Endothelial cell of umbilical vein (primary cell): Measurements from ENCODE around the gene PHOX2A. TPM values are rescaled to one million over a fixed set of nuclear protein-coding genes. Genes with fewer than 3 reads are reported as not detected.
"Not testable (repeated sequence)": the region's sequence is repeated elsewhere in the genome, so short reads cannot be mapped to it uniquely, and the experiment has no call there.

Source experiments
- BruUV-seq: library from RNA; stranded (reverse); fragments of 400-500 nt; replicated peaks from 2 replicates; lab custom pipeline; 2021; lab: Mats Ljungman, UMichigan
- CTCF ChIA-PET: fragments of 300-600, 350-600 bp; sonication (Branson Sonifier 250); formaldehyde crosslinking; loops from one replicate; lab custom pipeline; 2021; ENCODE audit warnings: antibody characterized with exemption, inconsistent platforms; lab: Charles Lee
- POLR2A ChIA-PET: fragments of 300-600, 350-600 bp; sonication (Branson Sonifier 250); formaldehyde crosslinking; loops from one replicate; lab custom pipeline; 2021; ENCODE audit warnings: antibody characterized with exemption, inconsistent platforms; lab: Charles Lee
- DNase-seq: peaks from one replicate; pipeline ENCODE4 v3.0.0-alpha.2; 2011; ENCODE audit warnings: low read depth, low spot score
- FAIRE-seq: peaks from 2 replicates; lab custom pipeline; 2011; peaks lifted over from hg19 to GRCh38; lab: Jason Lieb, UNC
- H2AFZ ChIP-seq: 2 replicates; pipeline ENCODE4 v1.6.0; 2012; ENCODE audit warnings: low read depth, low read length, control low read depth, inconsistent platforms
- H3K27ac ChIP-seq: 2 replicates; pipeline ENCODE4 v1.5.1; 2011; ENCODE audit warnings: low read depth, mild to moderate bottlenecking, control low read depth, low read length, moderate library complexity; ENCODE audit not compliant: insufficient read depth
- H3K27me3 ChIP-seq, 2 experiments: 2 replicates each; pipeline versions ENCODE4 v1.6.0 to v1.6.1; 2011; ENCODE audit warnings: low read length in 2 of 2, mixed read lengths in 1 of 2; ENCODE audit not compliant: control insufficient read depth in 2 of 2, insufficient read depth in 2 of 2
- H3K36me3 ChIP-seq, 2 experiments: 2 replicates in 1 of 2; 3 replicates in 1 of 2; pipeline ENCODE4 v1.5.1; 2011; ENCODE audit warnings: low read length in 2 of 2, mild to moderate bottlenecking in 1 of 2, moderate library complexity in 1 of 2; ENCODE audit not compliant: control insufficient read depth in 2 of 2, insufficient read depth in 2 of 2; ENCODE audit errors: extremely low read depth in 1 of 2
- H3K4me1 ChIP-seq: 3 replicates; pipeline ENCODE4 v1.5.1; 2011; ENCODE audit warnings: mild to moderate bottlenecking, low read length; ENCODE audit not compliant: control insufficient read depth, insufficient read depth; ENCODE audit errors: extremely low read depth
- H3K4me2 ChIP-seq: 2 replicates; pipeline ENCODE4 v1.6.1; 2011; ENCODE audit warnings: low read length, control low read depth, mixed read lengths; ENCODE audit not compliant: insufficient read depth
- H3K4me3 ChIP-seq, 3 experiments: fragments of 200-600 bp in 1 of 3; sonication (generic), shearing (Covaris generic) in 1 of 3; replicated peaks in 1 of 3; 2 replicates each; pipeline ENCODE4 v1.5.1; 2011 to 2016; ENCODE audit warnings: control low read depth in 3 of 3, low read length in 3 of 3, mild to moderate bottlenecking in 2 of 3, inconsistent platforms in 1 of 3, low read depth in 1 of 3, moderate library complexity in 1 of 3; ENCODE audit not compliant: insufficient read depth in 1 of 3
- H3K79me2 ChIP-seq: 2 replicates; pipeline ENCODE4 v1.6.0; 2012; ENCODE audit warnings: low read length, inconsistent platforms; ENCODE audit not compliant: control insufficient read depth, insufficient read depth
- H3K9ac ChIP-seq: replicated peaks from 2 replicates; pipeline ENCODE3; 2011; ENCODE audit warnings: low read length, control low read depth; ENCODE audit not compliant: insufficient read depth; ENCODE audit errors: extremely low read depth
- H3K9me1 ChIP-seq: replicated peaks from 3 replicates; pipeline ENCODE4 v1.6.0; 2011; ENCODE audit warnings: mild to moderate bottlenecking, low read length; ENCODE audit not compliant: control insufficient read depth, insufficient read depth; ENCODE audit errors: extremely low read depth
- H3K9me3 ChIP-seq: replicated peaks from 2 replicates; pipeline ENCODE4 v1.5.1; 2012; ENCODE audit warnings: low read length, inconsistent platforms; ENCODE audit not compliant: control insufficient read depth, insufficient read depth
- H4K20me1 ChIP-seq: replicated peaks from 2 replicates; pipeline ENCODE3; 2011; ENCODE audit warnings: mild to moderate bottlenecking, low read length; ENCODE audit not compliant: control insufficient read depth, insufficient read depth; ENCODE audit errors: extremely low read depth
- CTCF ChIP-seq, 2 donors: IDR thresholded peaks; 1 replicate in 1 of 2; 2 replicates in 1 of 2; pipeline ENCODE4 v1.5.1; 2011; ENCODE audit warnings: low read length in 2 of 2, mild to moderate bottlenecking in 2 of 2, moderate library complexity in 2 of 2, control low read depth in 1 of 2, inconsistent platforms in 1 of 2, low read depth in 1 of 2; ENCODE audit not compliant: insufficient read depth in 1 of 2; ENCODE audit errors: extremely low read depth in 1 of 2
- EZH2 ChIP-seq: IDR thresholded peaks from 2 replicates; pipeline ENCODE4 v1.6.1; 2012; ENCODE audit warnings: borderline replicate concordance, low read depth, mild to moderate bottlenecking, moderate library complexity, low read length, inconsistent platforms; ENCODE audit not compliant: severe bottlenecking
- FOS ChIP-seq: IDR thresholded peaks from 2 replicates; pipeline ENCODE4 v1.6.1; 2011; ENCODE audit warnings: mild to moderate bottlenecking, low read length, moderate library complexity, borderline replicate concordance; ENCODE audit not compliant: insufficient read depth
- GATA2 ChIP-seq: IDR thresholded peaks from 2 replicates; pipeline ENCODE4 v1.7.0; 2011; ENCODE audit warnings: low read depth, mild to moderate bottlenecking, moderate library complexity, mixed read lengths, low read length; ENCODE audit not compliant: insufficient read length, insufficient read depth
- JUN ChIP-seq: IDR thresholded peaks from 2 replicates; pipeline ENCODE4 v1.6.1; 2011; ENCODE audit warnings: borderline replicate concordance, low read depth; ENCODE audit not compliant: insufficient read length, insufficient read depth
- MYC ChIP-seq: IDR thresholded peaks from one replicate; pipeline ENCODE4 v1.6.1; 2011; ENCODE audit warnings: mild to moderate bottlenecking, low read depth, low read length
- POLR2A ChIP-seq: IDR thresholded peaks from 2 replicates; pipeline ENCODE4 v1.6.1; 2012; ENCODE audit warnings: low read depth, mild to moderate bottlenecking, control low read depth, low read length
- POLR2AphosphoS5 ChIP-seq: IDR thresholded peaks from 2 replicates; pipeline ENCODE4 v1.6.1; 2012; ENCODE audit warnings: low read depth, mild to moderate bottlenecking, control low read depth, low read length, moderate library complexity; ENCODE audit not compliant: insufficient read depth
- dilution Hi-C: fragments of 300-500 bp; cut with MboI; formaldehyde crosslinking; loops from one replicate; pipeline ENCODE4 v1.15.0; 2019; ENCODE audit warnings: low sequenced_read_pairs; ENCODE audit not compliant: extremely low pct_ligation_motif_present
- intact Hi-C: fragments of 100-400 bp; cut with micrococcal nuclease; formaldehyde crosslinking; loops from one replicate; pipeline ENCODE4 v1.10.0; 2022
- polyA plus RNA-seq, 4 experiments: library from polyadenylated mRNA; depleted of rRNA in 3 of 4; stranded (reverse) in 3 of 4; unstranded in 1 of 4; fragments of >200 nt; gene quantifications; 2 replicates each; pipeline versions ENCODE4 v1.2.1 to v1.2.3, GENCODE V29; 2011 to 2012; ENCODE audit warnings: missing spikeins in 1 of 4
- total RNA-seq: library from RNA; stranded (reverse); gene quantifications from 2 replicates; pipeline ENCODE4 v1.2.3, GENCODE V29; 2021
- TF ChIP-seq, protein P1 (sequence below): IDR thresholded peaks from 2 replicates; pipeline ENCODE4 v1.6.1; 2011; ENCODE audit not compliant: insufficient read depth, insufficient read length

The PHOX2A gene
- total and polyA plus RNA-seq, 2 donors (not counting 3 experiments of a cell fraction or from before 2014, with no cell fraction given) = not detected

GRCh38 chr11:72202571-72202970, 41.4 kb downstream of the PHOX2A start:
- Histone ChIP-seq H3K79me2 (no peaks in the 10 kb centered on the region), H4K20me1 (no peaks in the 10 kb centered on the region), H3K9me1 (no peaks in the 10 kb centered on the region), H3K4me1 (peaks cover 7% of the 10 kb centered on the region), H3K27ac (no peak overlapping the region), H2AFZ (no peak overlapping the region), H3K4me2 (no peak overlapping the region), H3K9me3 (no peaks in the 10 kb centered on the region), H3K4me3 (no peak overlapping the region), H3K9ac (no peak overlapping the region), H3K27me3 (no peaks in the 10 kb centered on the region), H3K36me3 (no peaks in the 10 kb centered on the region)
- CTCF ChIA-PET = no interaction called here
- TF ChIP-seq POLR2A (no peak), POLR2AphosphoS5 (no peak), CTCF (IDR thresholded peaks at IDR 0.05; ENCODE audit: extremely low read depth in 1 of 2, insufficient read depth in 1 of 2, low read depth in 1 of 2, low read length in 2 of 2) (no peak), FOS (no peak), MYC (no peak), GATA2 (no peak), JUN (no peak), EZH2 (no peak)
- TF ChIP-seq, protein P1, sequence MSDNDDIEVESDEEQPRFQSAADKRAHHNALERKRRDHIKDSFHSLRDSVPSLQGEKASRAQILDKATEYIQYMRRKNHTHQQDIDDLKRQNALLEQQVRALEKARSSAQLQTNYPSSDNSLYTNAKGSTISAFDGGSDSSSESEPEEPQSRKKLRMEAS = no peak
- POLR2A ChIA-PET = no interaction called here
- FAIRE-seq = no peak
- intact Hi-C loops (no loop called here), dilution Hi-C loops (no loop called here)
- DNase-seq = no peak
- BruUV-seq = no TSS peak

- H3K79me2 ChIP-seq, H3K4me2 ChIP-seq, H3K27me3 ChIP-seq, CTCF ChIA-PET, DNase-seq, H3K36me3 ChIP-seq, POLR2A ChIA-PET, H2AFZ ChIP-seq, H4K20me1 ChIP-seq, H3K4me3 ChIP-seq, H3K9ac ChIP-seq, BruUV-seq, H3K9me1 ChIP-seq, dilution Hi-C loops, H3K9me3 ChIP-seq, H3K27ac ChIP-seq, intact Hi-C loops, FAIRE-seq, H3K4me1 ChIP-seq: not testable (repeated sequence)
Observed at GRCh38 chr11:72201445-72201844, 42.5 kb downstream of the PHOX2A start.
